ENCODE measurements around the gene CLEC4A.
"Not testable (repeated sequence)": the region's sequence is repeated elsewhere in the genome, so short reads cannot be mapped to it uniquely, and the experiment has no call there.

The CLEC4A gene

DNA sequence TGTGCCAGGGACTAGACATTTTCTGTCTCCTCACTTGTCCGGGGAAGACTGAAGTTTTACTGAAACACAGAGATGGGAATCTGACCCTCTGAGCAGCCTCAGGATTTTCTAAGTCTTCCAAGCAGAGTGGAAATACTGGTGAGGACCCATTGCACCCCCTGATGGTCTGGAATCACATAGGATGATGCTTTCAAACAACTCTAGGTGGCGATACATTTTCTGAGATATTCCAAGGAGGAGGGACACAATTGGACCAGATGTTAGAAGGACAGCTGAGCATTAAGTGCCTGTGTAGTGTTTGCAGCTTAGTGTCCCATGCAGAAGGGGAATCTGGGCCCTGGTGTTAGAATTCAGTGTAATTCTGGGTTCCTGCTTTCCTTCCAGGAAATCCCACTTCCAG is 64.7 kb downstream of the CLEC4A start:
- H4K20me1 ChIP-seq (ENCODE audit: insufficient read depth, low read length, poor library complexity, severe bottlenecking); H3F3A ChIP-seq (ENCODE audit: low read depth); H3K9me3 ChIP-seq (ENCODE audit: insufficient read depth, low read depth, low read length); H3K27me3 ChIP-seq (ENCODE audit: insufficient read depth, low read length, poor library complexity, severe bottlenecking); H3K36me3 ChIP-seq (ENCODE audit: insufficient read depth, low read length); H3K4me2 ChIP-seq (ENCODE audit: low read depth, low read length, poor library complexity, severe bottlenecking); H3K4me3 ChIP-seq (ENCODE audit: low read length, poor library complexity, severe bottlenecking); H3K9ac ChIP-seq (ENCODE audit: low read depth, low read length, poor library complexity, severe bottlenecking); H2AFZ ChIP-seq (ENCODE audit: low read length); H3K9me2 ChIP-seq (replicated peaks; ENCODE audit: low read depth, low read length); H3K79me2 ChIP-seq (ENCODE audit: insufficient read depth, low read length); H3K4me1 ChIP-seq (ENCODE audit: insufficient read depth, low read length, poor library complexity, severe bottlenecking): not testable (repeated sequence)
- TF ChIP-seq, protein P1, sequence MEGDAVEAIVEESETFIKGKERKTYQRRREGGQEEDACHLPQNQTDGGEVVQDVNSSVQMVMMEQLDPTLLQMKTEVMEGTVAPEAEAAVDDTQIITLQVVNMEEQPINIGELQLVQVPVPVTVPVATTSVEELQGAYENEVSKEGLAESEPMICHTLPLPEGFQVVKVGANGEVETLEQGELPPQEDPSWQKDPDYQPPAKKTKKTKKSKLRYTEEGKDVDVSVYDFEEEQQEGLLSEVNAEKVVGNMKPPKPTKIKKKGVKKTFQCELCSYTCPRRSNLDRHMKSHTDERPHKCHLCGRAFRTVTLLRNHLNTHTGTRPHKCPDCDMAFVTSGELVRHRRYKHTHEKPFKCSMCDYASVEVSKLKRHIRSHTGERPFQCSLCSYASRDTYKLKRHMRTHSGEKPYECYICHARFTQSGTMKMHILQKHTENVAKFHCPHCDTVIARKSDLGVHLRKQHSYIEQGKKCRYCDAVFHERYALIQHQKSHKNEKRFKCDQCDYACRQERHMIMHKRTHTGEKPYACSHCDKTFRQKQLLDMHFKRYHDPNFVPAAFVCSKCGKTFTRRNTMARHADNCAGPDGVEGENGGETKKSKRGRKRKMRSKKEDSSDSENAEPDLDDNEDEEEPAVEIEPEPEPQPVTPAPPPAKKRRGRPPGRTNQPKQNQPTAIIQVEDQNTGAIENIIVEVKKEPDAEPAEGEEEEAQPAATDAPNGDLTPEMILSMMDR (conservative IDR thresholded peaks at IDR 0.05; ENCODE audit: low read length): peak; percentile 23; the same call in 1 of the 2 replicates
